Articular chondrocyte of knee joint (primary cell): Measurements from ENCODE around the gene S100A7A. TPM values are rescaled to one million over a fixed set of nuclear protein-coding genes. Genes with fewer than 3 reads are reported as not detected.

Experiments
- small RNA-seq: library from RNA; depleted of rRNA; stranded (forward); fragments of <200 nt; gene quantifications from one replicate; pipeline ENCODE3, GENCODE V24; 2012
- total RNA-seq: library from RNA; depleted of rRNA; stranded (reverse); fragments of >200 nt; gene quantifications from 2 replicates; pipeline ENCODE4 v1.2.3, GENCODE V29; 2012

The S100A7A gene
- total RNA-seq = not detected in 2 replicates

DNA sequence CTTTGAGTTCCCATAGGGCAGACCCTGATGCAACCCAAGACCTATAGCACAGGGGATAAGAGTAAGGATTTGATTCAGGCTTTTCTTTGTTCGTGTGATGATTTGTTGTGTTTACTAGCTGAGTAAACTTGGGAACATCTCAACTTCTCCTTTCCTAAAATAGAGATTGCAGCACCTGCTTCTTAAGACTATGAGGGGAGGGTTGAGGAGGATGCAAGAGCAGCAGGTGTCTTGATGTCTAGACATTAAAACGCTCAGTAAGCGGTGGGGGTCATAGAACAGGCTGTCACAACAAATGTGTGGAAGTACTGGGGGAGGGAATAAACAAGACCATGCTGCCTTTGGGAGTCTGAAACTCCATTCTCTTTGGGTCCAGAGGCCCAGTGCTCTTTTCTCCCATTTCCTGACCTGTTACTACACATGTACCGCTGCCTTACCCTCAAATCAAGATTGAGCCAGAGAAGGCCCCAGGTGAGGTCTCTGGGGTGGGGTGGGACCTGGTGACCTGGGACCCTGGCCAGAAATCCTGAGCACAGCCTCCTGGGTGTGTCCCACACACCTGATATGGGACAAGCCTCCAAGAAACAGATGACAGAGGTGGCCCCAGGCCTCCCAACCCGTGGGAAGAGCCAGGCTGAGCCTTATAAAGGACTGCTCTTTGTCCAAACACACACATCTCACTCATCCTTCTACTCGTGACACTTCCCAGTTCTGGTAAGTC is at the start of gene S100A7A:
Gene S100A7A, plus strand, starts transcription at position 671 of the 721 bp plus-strand sequence. CDS start 1,563 bp downstream, outside the sequence.

DNA sequence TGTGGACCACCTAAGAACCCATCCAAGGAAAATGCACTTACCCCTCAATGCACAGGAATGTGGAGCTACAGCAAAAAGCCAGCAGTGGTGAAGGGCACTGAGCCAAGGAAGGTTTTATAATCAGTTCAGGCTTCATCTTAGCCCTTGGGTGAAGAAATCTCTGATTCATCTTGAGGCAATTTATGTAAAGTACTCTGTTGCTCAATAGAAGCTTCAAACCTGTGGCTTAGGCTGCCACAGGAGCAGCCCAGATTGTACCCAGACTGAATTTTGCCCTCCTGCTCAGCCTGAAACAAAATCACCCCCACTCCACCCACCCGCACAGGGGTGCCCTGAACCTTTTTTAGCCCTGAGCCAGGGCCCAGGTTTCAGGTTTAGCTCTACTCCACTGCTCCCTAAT is 40.8 kb upstream of the S100A7A start, which contains the start of gene S100A12:
Gene S100A12, minus strand, starts transcription at position 111 of the 400 bp plus-strand sequence. CDS start 1,029 bp downstream, outside the sequence.

DNA sequence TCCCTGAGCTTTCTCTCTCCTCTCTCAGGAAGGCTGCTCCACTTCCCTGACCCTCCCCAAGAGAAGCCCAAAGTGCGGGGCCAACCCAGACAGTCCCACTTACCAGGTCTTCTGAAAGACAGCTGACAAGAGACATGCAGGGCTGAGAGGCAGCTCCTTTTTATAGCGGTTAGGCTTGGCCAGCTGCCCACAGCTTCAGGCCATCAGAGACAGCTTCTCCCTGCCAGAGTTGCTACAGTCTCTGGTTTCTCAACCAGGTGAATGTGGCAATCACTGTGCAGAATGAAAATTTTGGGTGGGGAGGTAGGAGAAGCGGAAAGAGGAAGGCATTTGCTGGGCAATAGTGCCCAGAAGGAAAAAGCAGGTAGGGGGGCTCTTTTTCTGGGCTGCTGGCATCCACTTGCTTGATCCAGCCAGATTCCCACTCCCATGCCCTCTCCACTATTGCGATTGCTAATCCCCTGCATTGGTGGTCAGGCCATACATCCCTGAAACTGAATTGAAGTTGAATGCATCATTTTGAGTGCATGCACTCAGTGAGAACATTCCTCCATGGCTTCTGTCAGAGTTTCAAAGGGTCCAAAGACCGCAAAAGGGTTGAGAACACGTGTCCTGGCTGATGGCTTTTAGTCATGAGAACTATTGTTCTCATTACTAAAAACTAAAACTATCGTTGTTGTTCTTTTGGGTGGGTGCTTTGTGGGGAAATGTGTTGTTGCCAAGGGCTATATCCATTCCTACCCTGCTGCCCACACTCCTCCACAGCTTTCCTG is 25.2 kb upstream of the S100A7A start, which contains the start of gene S100A8:
Gene S100A8, minus strand, starts transcription at position 136 of the 773 bp plus-strand sequence. CDS start 538 bp downstream, outside the sequence.

DNA sequence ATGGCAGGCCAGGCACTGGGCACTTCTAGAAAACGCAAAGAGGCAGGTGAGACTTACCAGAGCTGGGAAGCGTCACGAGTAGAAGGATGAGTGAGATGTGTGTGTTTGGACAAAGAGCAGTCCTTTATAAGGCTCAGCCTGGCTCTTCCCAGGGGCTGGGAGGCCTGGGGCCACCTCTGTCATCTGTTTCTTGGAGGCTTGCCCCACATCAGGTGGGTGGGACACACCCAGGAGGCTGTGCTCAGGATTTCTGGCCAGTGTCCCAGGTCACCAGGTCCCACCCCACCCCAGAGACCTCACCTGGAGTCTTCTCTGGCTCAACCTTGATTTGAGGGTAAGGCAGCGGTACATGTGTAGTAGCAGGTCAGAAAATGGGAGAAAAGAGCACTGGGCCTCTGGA is 44.2 kb downstream of the S100A7A start, which contains the start of gene S100A7:
Gene S100A7, minus strand, starts transcription at position 101 of the 400 bp plus-strand sequence. CDS start 1,638 bp downstream, outside the sequence.

Small RNA genes lying within 50 kb of the gene (small RNA-seq; reads per million reads assigned to genes)
- not detected for gene S100A15A

Other genes starting within 250 kb of the S100A7A start
- not detected in 2 replicates for gene LELP1, start 213.1 kb upstream of the S100A7A start, total RNA-seq
- not detected in 2 replicates for gene PRR9, start 198.9 kb upstream of the S100A7A start, total RNA-seq
- not detected in 2 replicates for gene LORICRIN, start 156.8 kb upstream of the S100A7A start, total RNA-seq
- not detected in 2 replicates for gene PGLYRP3, start 103.6 kb upstream of the S100A7A start, total RNA-seq
- gene PGLYRP4, start 67.7 kb upstream of the S100A7A start, total RNA-seq = not detected in 2 replicates
- not detected in 2 replicates for gene S100A9, start 58.7 kb upstream of the S100A7A start, total RNA-seq
- gene S100A12, start 40.9 kb upstream of the S100A7A start, total RNA-seq = not detected in 2 replicates
- gene S100A8, start 25.4 kb upstream of the S100A7A start, total RNA-seq = not detected in 2 replicates
- not detected in 2 replicates for gene S100A7, start 44.1 kb downstream of the S100A7A start, total RNA-seq
- gene S100A6, start 119.5 kb downstream of the S100A7A start, total RNA-seq = 723 and 917 TPM in 2 replicates
- gene S100A5, start 124.4 kb downstream of the S100A7A start, total RNA-seq = not detected in 2 replicates
- 164 and 276 TPM in 2 replicates for gene S100A4, start 129.3 kb downstream of the S100A7A start, total RNA-seq
- gene S100A3, start 132.7 kb downstream of the S100A7A start, total RNA-seq = 2.0 and 3.7 TPM in 2 replicates
- 2.9 and 3.1 TPM in 2 replicates for gene S100A2, start 149.3 kb downstream of the S100A7A start, total RNA-seq
- 128 and 138 TPM in 2 replicates for gene S100A16, start 196.6 kb downstream of the S100A7A start, total RNA-seq
- gene S100A14, start 199.8 kb downstream of the S100A7A start, total RNA-seq = not detected in 2 replicates
- gene S100A13, start 211.0 kb downstream of the S100A7A start, total RNA-seq = 99.6 and 142 TPM in 2 replicates
- 1.7 and 3.5 TPM in 2 replicates for gene S100A1, start 211.9 kb downstream of the S100A7A start, total RNA-seq
- 38.4 and 41.4 TPM in 2 replicates for gene CHTOP, start 217.5 kb downstream of the S100A7A start, total RNA-seq
- 44.4 and 53.4 TPM in 2 replicates for gene SNAPIN, start 242.2 kb downstream of the S100A7A start, total RNA-seq